Heart left ventricle (tissue), 13 donors: ENCODE measurements around the gene DCN.

Experiments used
- POLR2A ChIP-seq, 2 donors: fragments of 450-650 bp; IDR thresholded peaks; one replicate each; pipeline ENCODE4 v1.6.1; 2017; ENCODE audit warnings: antibody characterized with exemption in 2 of 2, mild to moderate bottlenecking in 2 of 2, moderate library complexity in 2 of 2
- TF ChIP-seq, protein P1 (sequence below), 12 donors: fragments of 200-600 bp; sonication (generic) in 4 of 12; IDR thresholded peaks; one replicate each; pipeline versions ENCODE4 v1.5.0 to v1.8.0; 2018 to 2022; ENCODE audit warnings: antibody characterized with exemption in 12 of 12, mild to moderate bottlenecking in 5 of 12
- donor health status: ischemic (EF 13 %, LVEDD 7.1; RV severe dilation, severe dysfunction).
- donor health status: DM: no; HTN: yes; CAD: no.
- donor health status: DM: no; HTN: no; CAD: no.
- donor health status: ischemic (EF 25% LVEDD 6.9; RV normal size, moderate dysfunction).
- donor health status: ischemic (EF 25% LVEDD 5.7; RV mildly dilated, moderate dysfunction).
- donor health status: ischemic (EF 35%, LVEDD 5.7; RV mildly dilated, moderate dysfunction).
- donor health status: nonischemic (EF 11% LVEDD 7.7; RV severe dilation, severe dysfunction).
- donor health status: DM: yes; HTN: yes; CAD: no.
- donor health status: PGD.
- donor health status: ischemic (EF 29% LVEDD 5.4; RV normal size, mild dysfunction).
- donor health status: nonischemic (EF 23%, LVEDD 6.1; RV moderate dilation, normal function).

DNA sequence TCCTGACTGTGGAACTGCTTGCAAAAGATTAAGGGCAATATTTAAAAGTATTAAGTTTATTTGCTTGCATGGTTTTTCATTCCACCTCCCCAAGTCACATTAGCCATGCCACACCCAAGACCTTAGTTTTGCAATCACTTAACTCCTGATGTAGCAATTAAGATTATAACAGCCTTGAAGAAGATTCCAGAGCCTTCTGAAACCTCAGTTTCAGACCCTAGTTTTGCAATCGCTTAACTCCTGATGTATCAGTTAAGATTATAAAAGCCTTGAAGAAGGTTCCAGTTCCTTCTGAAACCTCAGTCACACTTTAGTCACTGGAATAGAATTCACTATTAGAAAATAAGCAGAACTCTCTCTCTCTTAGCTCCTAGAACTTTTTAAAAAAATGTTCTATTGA is 42.7 kb upstream of the DCN start:
- TF ChIP-seq, protein P1, sequence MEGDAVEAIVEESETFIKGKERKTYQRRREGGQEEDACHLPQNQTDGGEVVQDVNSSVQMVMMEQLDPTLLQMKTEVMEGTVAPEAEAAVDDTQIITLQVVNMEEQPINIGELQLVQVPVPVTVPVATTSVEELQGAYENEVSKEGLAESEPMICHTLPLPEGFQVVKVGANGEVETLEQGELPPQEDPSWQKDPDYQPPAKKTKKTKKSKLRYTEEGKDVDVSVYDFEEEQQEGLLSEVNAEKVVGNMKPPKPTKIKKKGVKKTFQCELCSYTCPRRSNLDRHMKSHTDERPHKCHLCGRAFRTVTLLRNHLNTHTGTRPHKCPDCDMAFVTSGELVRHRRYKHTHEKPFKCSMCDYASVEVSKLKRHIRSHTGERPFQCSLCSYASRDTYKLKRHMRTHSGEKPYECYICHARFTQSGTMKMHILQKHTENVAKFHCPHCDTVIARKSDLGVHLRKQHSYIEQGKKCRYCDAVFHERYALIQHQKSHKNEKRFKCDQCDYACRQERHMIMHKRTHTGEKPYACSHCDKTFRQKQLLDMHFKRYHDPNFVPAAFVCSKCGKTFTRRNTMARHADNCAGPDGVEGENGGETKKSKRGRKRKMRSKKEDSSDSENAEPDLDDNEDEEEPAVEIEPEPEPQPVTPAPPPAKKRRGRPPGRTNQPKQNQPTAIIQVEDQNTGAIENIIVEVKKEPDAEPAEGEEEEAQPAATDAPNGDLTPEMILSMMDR (IDR thresholded peaks at IDR 0.05) = no peak
- TF ChIP-seq POLR2A (IDR thresholded peaks at IDR 0.05) = no peak
